ENCODE results near the gene TGM5. TPM values are rescaled to one million over a fixed set of nuclear protein-coding genes. Genes with fewer than 3 reads are reported as not detected.

Gene TGM5
- total and polyA plus RNA-seq, 7 donors, result 0.03 to 0.78 (median 0.06) TPM; not detected in 4

DNA sequence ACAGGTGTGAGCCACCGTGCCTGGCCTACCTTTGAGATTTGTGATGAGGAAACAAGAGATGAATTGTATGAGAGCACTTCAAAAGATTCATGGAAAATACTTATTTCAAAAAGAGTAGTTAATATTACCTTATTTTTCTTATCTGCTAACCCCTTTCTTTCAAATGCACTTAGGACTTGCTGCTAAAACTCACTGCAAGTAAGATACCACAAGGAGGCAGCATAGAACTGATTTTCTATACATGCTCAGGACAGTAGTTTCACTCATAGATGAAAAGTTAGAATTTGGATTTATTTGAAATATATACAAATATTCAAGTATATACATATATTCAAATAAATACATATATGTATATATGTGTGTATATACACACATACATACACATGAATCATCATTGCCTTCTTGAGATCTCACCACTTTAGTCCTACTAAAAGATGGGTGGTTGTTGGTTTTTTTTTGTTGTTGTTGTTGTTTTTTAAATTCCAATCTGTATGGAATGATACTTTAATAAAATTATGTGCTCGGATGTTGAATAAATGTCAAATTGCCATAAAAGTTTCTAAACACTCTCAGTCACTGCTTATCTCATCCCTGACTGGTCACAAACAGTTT lies 79.1 kb downstream of the TGM5 start:
- peaks cover 33% of the 10 kb centered on the region for H3K4me1 ChIP-seq
- H3K9me3 ChIP-seq, result no peaks in the 10 kb centered on the region
- H3K27me3 ChIP-seq (ENCODE audit: insufficient read depth in 3 of 3, low read length in 2 of 3), result no peaks in the 10 kb centered on the region
- peaks cover 15 to 37% of the 10 kb centered on the region in 2 donors for H3K36me3 ChIP-seq (ENCODE audit: insufficient read depth in 1 of 2, low read depth in 1 of 2)
- intact Hi-C loops (cut with DNase I), result loop anchor here in 1 of 2 donors (1.0 to 5.0 kb wide), 2 partner anchors 17 to 95 kb away; no protein-coding TSS in a partner anchor
- TF ChIP-seq, protein P1, sequence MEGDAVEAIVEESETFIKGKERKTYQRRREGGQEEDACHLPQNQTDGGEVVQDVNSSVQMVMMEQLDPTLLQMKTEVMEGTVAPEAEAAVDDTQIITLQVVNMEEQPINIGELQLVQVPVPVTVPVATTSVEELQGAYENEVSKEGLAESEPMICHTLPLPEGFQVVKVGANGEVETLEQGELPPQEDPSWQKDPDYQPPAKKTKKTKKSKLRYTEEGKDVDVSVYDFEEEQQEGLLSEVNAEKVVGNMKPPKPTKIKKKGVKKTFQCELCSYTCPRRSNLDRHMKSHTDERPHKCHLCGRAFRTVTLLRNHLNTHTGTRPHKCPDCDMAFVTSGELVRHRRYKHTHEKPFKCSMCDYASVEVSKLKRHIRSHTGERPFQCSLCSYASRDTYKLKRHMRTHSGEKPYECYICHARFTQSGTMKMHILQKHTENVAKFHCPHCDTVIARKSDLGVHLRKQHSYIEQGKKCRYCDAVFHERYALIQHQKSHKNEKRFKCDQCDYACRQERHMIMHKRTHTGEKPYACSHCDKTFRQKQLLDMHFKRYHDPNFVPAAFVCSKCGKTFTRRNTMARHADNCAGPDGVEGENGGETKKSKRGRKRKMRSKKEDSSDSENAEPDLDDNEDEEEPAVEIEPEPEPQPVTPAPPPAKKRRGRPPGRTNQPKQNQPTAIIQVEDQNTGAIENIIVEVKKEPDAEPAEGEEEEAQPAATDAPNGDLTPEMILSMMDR (IDR thresholded peaks at IDR 0.05), result peak; percentile 61
- WGBS, 3 donors, result 70 to 75% (median 70%) methylated on average over 2 of the region's 2 CpGs
- no peak overlapping the region for H3K4me3 ChIP-seq
- ATAC-seq (no peak), DNase-seq (no peak)
- no peak overlapping the region for H3K27ac ChIP-seq

DNA sequence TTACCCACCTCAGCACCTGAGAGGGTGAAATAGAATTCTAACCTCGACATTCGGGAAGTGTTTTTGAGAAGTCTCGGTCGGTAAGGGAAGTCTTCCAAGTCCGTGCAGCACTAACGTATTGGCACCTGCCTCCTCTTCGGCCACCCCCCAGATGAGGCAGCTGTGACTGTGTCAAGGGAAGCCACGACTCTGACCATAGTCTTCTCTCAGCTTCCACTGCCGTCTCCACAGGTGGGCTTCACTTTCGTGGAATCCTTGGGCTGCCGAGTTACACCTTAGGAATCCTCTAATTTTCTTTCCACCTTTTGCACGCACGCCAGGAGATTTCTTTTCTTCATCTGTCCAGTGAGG lies 80.8 kb downstream of the TGM5 start:
- no peaks in the 10 kb centered on the region for H3K9me3 ChIP-seq
- peak in 3 of 4 donors; percentile 17 to 40 (median 36) for ATAC-seq
- TF ChIP-seq, protein P1 (IDR thresholded peaks at IDR 0.05), result no peak
- peak overlapping the region; percentile 88 for H3K4me3 ChIP-seq
- DNase-seq, result no peak
- peak overlapping the region; percentile 88 for H3K27ac ChIP-seq
- no peaks in the 10 kb centered on the region for H3K27me3 ChIP-seq (ENCODE audit: insufficient read depth in 3 of 3, low read length in 2 of 3)
- intact Hi-C loops (cut with DNase I), result loop anchor here in 1 of 2 donors (5.0 kb wide), 1 partner anchor 96 kb away; no protein-coding TSS in a partner anchor
- H3K4me1 ChIP-seq, result peaks cover 40% of the 10 kb centered on the region
- 1 to 5% (median 3%) methylated on average over 13 of the region's 13 CpGs for WGBS, 3 donors
- peaks cover 6 to 21% of the 10 kb centered on the region in 2 donors for H3K36me3 ChIP-seq (ENCODE audit: insufficient read depth in 1 of 2, low read depth in 1 of 2)

DNA sequence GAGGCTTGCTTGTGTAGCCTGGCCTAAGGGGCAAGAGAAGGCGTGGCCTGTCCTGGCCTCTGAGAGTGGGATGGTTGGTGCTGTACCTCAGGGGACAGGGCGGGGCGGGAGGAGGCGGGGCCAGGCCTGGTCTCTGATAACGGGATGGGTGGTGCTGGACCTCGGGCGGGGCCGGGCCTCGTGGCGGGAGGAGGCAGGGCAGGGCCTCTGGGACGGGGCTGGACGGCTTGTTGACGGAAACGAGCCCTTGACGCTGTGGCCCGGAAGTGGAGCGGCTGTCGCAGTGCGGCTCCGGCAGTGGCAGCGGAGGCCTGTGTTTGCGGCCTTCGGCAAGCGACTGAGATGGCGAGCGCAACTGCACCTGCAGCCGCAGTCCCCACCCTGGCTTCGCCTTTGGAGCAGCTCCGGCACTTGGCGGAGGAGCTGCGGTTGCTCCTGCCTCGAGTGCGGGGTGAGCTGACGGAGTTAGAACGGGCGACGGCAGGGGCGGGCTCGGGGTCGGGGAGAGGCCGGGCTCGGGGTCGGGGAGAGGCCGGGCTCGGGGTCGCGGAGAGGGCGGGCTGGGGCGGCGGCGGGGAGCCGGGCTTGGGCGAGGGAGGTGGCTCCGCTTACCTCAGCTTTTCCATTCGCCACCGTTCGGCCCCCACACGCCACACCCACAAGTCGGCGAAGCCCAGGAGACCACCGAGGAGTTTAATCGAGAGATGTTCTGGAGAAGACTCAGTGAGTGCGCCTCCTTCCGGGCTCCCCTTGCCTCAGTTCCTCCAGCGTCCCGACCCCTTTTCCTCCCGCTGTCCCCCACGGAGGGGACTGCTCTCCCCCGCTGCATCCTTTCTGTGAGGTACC lies 81.3 kb downstream of the TGM5 start, which contains the start of gene CCNDBP1:
TSS of gene CCNDBP1 (plus strand) at position 247 of the 846 bp plus-strand sequence. CDS start at position 343, 96 bp downstream.
- WGBS, 3 donors, result 1% methylated on average over 40 to 69 of the region's 69 CpGs
- ATAC-seq, result peak; percentile 96 to 98 (median 97)
- DNase-seq, result peak; percentile 96 to 98
- H3K4me3 ChIP-seq, result peak within 1 kb of the TSS; percentile 88
- no peaks in the 10 kb centered on the region for H3K9me3 ChIP-seq
- peaks cover 42% of the 10 kb centered on the region for H3K4me1 ChIP-seq
- intact Hi-C loops (cut with DNase I), result loop anchor here in 1 of 2 donors (5.0 kb wide), 1 partner anchor 97 kb away; no protein-coding TSS in a partner anchor
- peak within 1 kb of the TSS; percentile 88 for H3K27ac ChIP-seq
- no peaks in the 10 kb centered on the region for H3K27me3 ChIP-seq (ENCODE audit: insufficient read depth in 3 of 3, low read length in 2 of 3)
- TF ChIP-seq, protein P1 (IDR thresholded peaks at IDR 0.05), result peak; percentile 24
- H3K36me3 ChIP-seq (ENCODE audit: insufficient read depth in 1 of 2, low read depth in 1 of 2), result peaks cover 2 to 15% of the 10 kb centered on the region in 2 donors

DNA sequence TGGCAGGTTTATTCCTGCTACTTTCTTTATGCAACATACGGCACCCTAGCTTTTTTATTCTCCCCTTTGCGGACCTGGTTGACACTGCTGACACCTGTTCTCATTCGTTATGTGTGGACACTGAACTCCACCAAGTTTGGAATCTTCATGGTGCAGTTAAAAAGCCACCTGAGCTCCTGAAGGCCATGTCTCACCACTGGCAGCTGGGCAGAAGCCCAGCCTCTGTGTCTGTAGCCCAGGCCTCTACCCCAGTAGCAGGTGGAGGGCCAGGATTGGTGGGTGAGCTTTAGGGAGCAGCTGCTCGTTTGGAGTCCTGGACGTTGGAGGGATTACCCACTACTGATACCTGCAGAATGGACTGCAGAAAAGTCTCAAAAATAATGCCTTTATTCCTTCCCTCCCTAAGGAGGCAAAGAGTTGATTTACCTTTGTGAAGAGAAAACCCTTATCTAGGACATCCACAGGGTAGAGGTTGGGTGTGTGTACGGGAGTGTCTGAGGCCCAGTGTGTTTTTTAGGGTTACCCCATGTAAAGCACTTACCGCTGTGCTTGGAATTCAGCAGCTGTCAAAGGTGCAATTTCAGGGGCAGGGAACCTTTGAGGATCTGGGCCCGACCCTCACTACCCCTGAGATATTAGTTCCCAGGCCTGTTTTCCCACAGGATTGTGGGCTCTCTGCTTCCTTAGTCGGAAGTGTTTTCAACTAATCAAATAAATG lies 82.2 kb downstream of the TGM5 start:
- 47 to 58% (median 49%) methylated on average over 9 of the region's 9 CpGs for WGBS, 3 donors
- Histone ChIP-seq H3K4me3 (peak overlapping the region; percentile 88), H3K36me3 (ENCODE audit: insufficient read depth in 1 of 2, low read depth in 1 of 2) (peaks cover 2 to 7% of the 10 kb centered on the region in 2 donors), H3K9me3 (no peaks in the 10 kb centered on the region), H3K27me3 (ENCODE audit: insufficient read depth in 3 of 3, low read length in 2 of 3) (no peaks in the 10 kb centered on the region), H3K4me1 (peaks cover 38% of the 10 kb centered on the region), H3K27ac (peak overlapping the region; percentile 88)
- TF ChIP-seq, protein P1 (IDR thresholded peaks at IDR 0.05), result no peak
- intact Hi-C loops (cut with DNase I), result loop anchor here in 1 of 2 donors (5.0 kb wide), 2 partner anchors 77 to 98 kb away; partner anchors contain the start of gene UBR1
- ATAC-seq, result peak in 2 of 4 donors; percentile 0 to 1
- DNase-seq, result no peak
